ENCODE data around the gene FKBP6. TPM values are rescaled to one million over a fixed set of nuclear protein-coding genes. Genes with fewer than 3 reads are reported as not detected.

FKBP6 gene
- total RNA-seq, 1 experiment from 2014 or later, result not detected

DNA sequence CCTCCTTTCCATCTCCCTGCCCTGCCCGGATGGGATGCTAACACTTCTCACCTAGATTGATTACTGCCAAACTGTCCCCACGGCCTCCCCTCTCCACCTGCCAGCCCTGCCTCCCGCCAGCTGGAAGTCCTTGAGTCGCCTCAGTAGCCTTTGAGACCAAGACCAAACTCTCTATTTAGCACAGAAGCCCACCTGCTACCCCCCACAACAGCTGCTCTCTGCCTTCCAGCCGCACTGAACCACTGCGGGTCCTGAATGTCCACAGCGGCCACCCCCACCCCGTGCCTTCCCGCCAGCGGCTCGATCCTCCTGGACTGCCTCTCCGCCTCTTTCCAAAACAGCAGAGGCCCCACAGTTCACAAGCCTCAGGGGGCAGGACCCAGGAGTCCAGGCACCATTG is 39.0 kb downstream of the FKBP6 start:
- no peaks in the 10 kb centered on the region for H3K36me3 ChIP-seq (ENCODE audit: low read depth, low read length)
- H3K27me3 ChIP-seq (ENCODE audit: low read length), result no peaks in the 10 kb centered on the region
- H3K79me2 ChIP-seq (ENCODE audit: low read length), result no peaks in the 10 kb centered on the region
- no peak overlapping the region for H3K4me3 ChIP-seq (ENCODE audit: low read length)
- CTCF ChIA-PET, result no interaction called here
- TF ChIP-seq CTCF (conservative IDR thresholded peaks at IDR 0.05; ENCODE audit: low read depth, low read length) (no peak), EZH2phosphoT487 (IDR thresholded peaks at IDR 0.05; ENCODE audit: borderline replicate concordance, low read length) (no peak), EZH2 (IDR thresholded peaks at IDR 0.05; ENCODE audit: low read length, unreplicated experiment) (no peak)
- intact Hi-C loops (cut with micrococcal nuclease), result no loop called here
- H3K9me2 ChIP-seq (replicated peaks; ENCODE audit: low read length), result no peaks in the 10 kb centered on the region
- DNase-seq (no peak), ATAC-seq (no peak)
- no peak overlapping the region for H3K27ac ChIP-seq (ENCODE audit: low read length)
- no peak overlapping the region for H3K9ac ChIP-seq (ENCODE audit: low read length)
- no peaks in the 10 kb centered on the region for H3K4me1 ChIP-seq (ENCODE audit: insufficient read depth, low read length)
- H2AFZ ChIP-seq (ENCODE audit: low read length), result no peak overlapping the region
- H3K9me3 ChIP-seq (ENCODE audit: low read length), result no peaks in the 10 kb centered on the region
- no peak overlapping the region for H3K4me2 ChIP-seq (ENCODE audit: low read length)
- H4K20me1 ChIP-seq (ENCODE audit: low read length), result no peaks in the 10 kb centered on the region
- no TSS peak for BruUV-seq (replicated peaks)
- POLR2A ChIA-PET (ENCODE audit: unreplicated experiment), result no interaction called here
- H3F3A ChIP-seq (ENCODE audit: low read length, unreplicated experiment), result no peaks in the 10 kb centered on the region

DNA sequence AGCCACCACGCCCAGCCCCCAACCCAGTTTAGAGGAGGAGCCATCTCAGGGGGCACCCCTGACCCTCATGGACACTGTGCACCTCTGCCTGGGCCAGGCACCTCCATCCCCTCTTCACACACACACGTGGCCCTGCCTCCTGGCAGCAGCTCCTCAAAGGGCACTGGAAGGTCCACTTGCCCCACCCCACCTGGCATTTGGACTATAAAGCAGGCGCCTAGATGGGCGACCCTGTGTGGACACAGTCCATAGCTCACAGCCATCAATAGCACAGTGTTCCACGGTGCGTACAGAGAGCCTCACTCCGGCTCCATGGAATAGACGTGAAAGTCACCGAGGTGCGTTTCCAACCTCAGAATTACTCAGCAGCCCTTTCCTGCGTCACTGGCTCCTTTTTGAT is 41.0 kb downstream of the FKBP6 start:
- TF ChIP-seq EZH2 (IDR thresholded peaks at IDR 0.05; ENCODE audit: low read length, unreplicated experiment) (no peak), CTCF (conservative IDR thresholded peaks at IDR 0.05; ENCODE audit: low read depth, low read length) (no peak), EZH2phosphoT487 (IDR thresholded peaks at IDR 0.05; ENCODE audit: borderline replicate concordance, low read length) (no peak)
- no peak for ATAC-seq
- H3K4me3 ChIP-seq (ENCODE audit: low read length), result no peak overlapping the region
- intact Hi-C loops (cut with micrococcal nuclease), result no loop called here
- H2AFZ ChIP-seq (ENCODE audit: low read length), result no peak overlapping the region
- no peaks in the 10 kb centered on the region for H3K9me3 ChIP-seq (ENCODE audit: low read length)
- POLR2A ChIA-PET (ENCODE audit: unreplicated experiment), result no interaction called here
- no peaks in the 10 kb centered on the region for H4K20me1 ChIP-seq (ENCODE audit: low read length)
- H3K27me3 ChIP-seq (ENCODE audit: low read length), result no peaks in the 10 kb centered on the region
- DNase-seq, result no peak
- CTCF ChIA-PET, result no interaction called here
- H3K4me1 ChIP-seq (ENCODE audit: insufficient read depth, low read length), result no peaks in the 10 kb centered on the region
- H3K36me3 ChIP-seq (ENCODE audit: low read depth, low read length), result no peaks in the 10 kb centered on the region
- no TSS peak for BruUV-seq (replicated peaks)
- H3K4me2 ChIP-seq (ENCODE audit: low read length), result no peak overlapping the region
- H3K9me2 ChIP-seq (replicated peaks; ENCODE audit: low read length), result no peaks in the 10 kb centered on the region
- H3F3A ChIP-seq (ENCODE audit: low read length, unreplicated experiment), result no peaks in the 10 kb centered on the region
- no peak overlapping the region for H3K9ac ChIP-seq (ENCODE audit: low read length)
- no peak overlapping the region for H3K27ac ChIP-seq (ENCODE audit: low read length)
- H3K79me2 ChIP-seq (ENCODE audit: low read length), result no peaks in the 10 kb centered on the region

DNA sequence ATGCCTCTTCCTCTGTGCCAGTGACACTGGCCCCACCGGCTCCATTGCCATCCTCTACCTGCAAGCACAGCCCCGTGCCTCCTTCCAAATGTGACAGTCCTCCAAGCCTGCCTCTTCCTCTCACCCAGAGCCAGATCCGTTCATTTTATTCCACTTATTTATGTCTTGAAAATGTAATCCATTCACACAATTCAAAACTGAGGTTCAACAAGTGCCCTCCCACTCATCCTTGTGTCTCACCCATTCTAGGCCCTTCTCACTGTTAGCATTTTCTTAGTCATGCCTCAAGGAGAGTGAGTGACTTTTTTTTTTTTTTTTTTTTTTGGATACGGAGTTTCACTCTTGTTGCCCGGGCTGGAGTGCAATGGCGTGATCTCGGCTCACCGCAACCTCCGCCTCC is 41.7 kb downstream of the FKBP6 start:
- intact Hi-C loops (cut with micrococcal nuclease), result no loop called here
- TF ChIP-seq CTCF (conservative IDR thresholded peaks at IDR 0.05; ENCODE audit: low read depth, low read length), result no peak
- Histone ChIP-seq H2AFZ (ENCODE audit: low read length) (no peak overlapping the region), H3K36me3 (ENCODE audit: low read depth, low read length) (no peaks in the 10 kb centered on the region), H3K4me3 (ENCODE audit: low read length) (no peak overlapping the region), H3K9ac (ENCODE audit: low read length) (no peak overlapping the region), H4K20me1 (ENCODE audit: low read length) (no peaks in the 10 kb centered on the region), H3K9me2 (replicated peaks; ENCODE audit: low read length) (no peaks in the 10 kb centered on the region), H3K4me2 (ENCODE audit: low read length) (no peak overlapping the region), H3K9me3 (ENCODE audit: low read length) (no peaks in the 10 kb centered on the region), H3F3A (ENCODE audit: low read length, unreplicated experiment) (no peaks in the 10 kb centered on the region), H3K27ac (ENCODE audit: low read length) (no peak overlapping the region), H3K27me3 (ENCODE audit: low read length) (no peaks in the 10 kb centered on the region), H3K4me1 (ENCODE audit: insufficient read depth, low read length) (no peaks in the 10 kb centered on the region), H3K79me2 (ENCODE audit: low read length) (no peaks in the 10 kb centered on the region)
- ChIA-PET CTCF (no interaction called here), POLR2A (ENCODE audit: unreplicated experiment) (no interaction called here)
- ATAC-seq (no peak), DNase-seq (no peak)
- no TSS peak for BruUV-seq (replicated peaks)
